WTC11 (cell line): ENCODE results near the gene GRIA4. TPM values are rescaled to one million over a fixed set of nuclear protein-coding genes. Genes with fewer than 3 reads are reported as not detected.

Experiments
- ATAC-seq: fragments of 200-7000 bp; cut with Tn5 transposase; 2 replicates; pipeline ENCODE4 v1.10.0; 2021; ENCODE audit warnings: mild to moderate bottlenecking, moderate library complexity
- CTCF ChIA-PET: fragments of 300-600 bp; sonication (Branson Sonifier 250); formaldehyde crosslinking; loops from one replicate; lab custom pipeline; 2021; ENCODE audit warnings: antibody characterized with exemption; lab: Charles Lee
- POLR2A ChIA-PET: fragments of 350-600 bp; sonication (Branson Sonifier 250); formaldehyde crosslinking; loops from one replicate; lab custom pipeline; 2021; ENCODE audit warnings: antibody characterized with exemption; lab: Charles Lee
- DNase-seq: peaks from one replicate; pipeline ENCODE4 v3.0.0; 2021; ENCODE audit warnings: low spot score
- H3K27ac Mint-ChIP-seq: 2 replicates; pipeline ENCODE4 v1.8.0; 2021; ENCODE audit warnings: mixed read lengths
- H3K27me3 Mint-ChIP-seq: 2 replicates; pipeline ENCODE4 v1.8.0; 2021; ENCODE audit warnings: low read depth, mild to moderate bottlenecking, moderate library complexity, mixed read lengths
- H3K36me3 Mint-ChIP-seq: 2 replicates; pipeline ENCODE4 v1.8.0; 2021; ENCODE audit warnings: mixed read lengths
- H3K4me1 Mint-ChIP-seq: 2 replicates; pipeline ENCODE4 v1.8.0; 2022; ENCODE audit warnings: mixed read lengths
- H3K4me3 Mint-ChIP-seq: 2 replicates; pipeline ENCODE4 v1.8.0; 2021; ENCODE audit warnings: mild to moderate bottlenecking, moderate library complexity, mixed read lengths
- H3K9me3 Mint-ChIP-seq: 2 replicates; pipeline ENCODE4 v1.8.0; 2021; ENCODE audit warnings: mixed read lengths
- TCF7 ChIP-seq: sonication (generic); formaldehyde crosslinking; IDR thresholded peaks from 2 replicates; pipeline ENCODE4 v1.8.0; 2022; ENCODE audit warnings: mild to moderate bottlenecking, low read depth, missing genetic modification reagents, moderate library complexity
- ZNF281 ChIP-seq: sonication (generic); formaldehyde crosslinking; IDR thresholded peaks from 2 replicates; pipeline ENCODE4 v1.8.0; 2023; ENCODE audit warnings: mild to moderate bottlenecking, missing genetic modification reagents
- total RNA-seq: library from RNA; stranded (reverse); gene quantifications from 3 replicates; pipeline ENCODE4 v1.2.3, GENCODE V29; 2021

The GRIA4 gene
- total RNA-seq, 1 experiment from 2014 or later = 11.4 TPM

GRCh38 chr11:106031202-106031810 lies 421.4 kb downstream of the GRIA4 start:
- Mint-ChIP-seq H3K36me3 (0 out of 2 replicates have a peak, but pooled peaks cover 4% of the 10 kb centered on the region), H3K27ac (no peak overlapping the region), H3K4me1 (peaks cover 5% of the 10 kb centered on the region; the same call in 1 of the 2 replicates), H3K4me3 (no peak overlapping the region), H3K27me3 (no peaks in the 10 kb centered on the region; the same call in 1 of the 2 replicates), H3K9me3 (peaks cover 14% of the 10 kb centered on the region)
- ChIA-PET CTCF (no interaction called here), POLR2A (no interaction called here)
- DNase-seq = no peak
- no peak for TF ChIP-seq ZNF281 (CRISPR knock-in tag)
- TF ChIP-seq TCF7 (CRISPR knock-in tag) = no peak
- no peak for ATAC-seq
